RWPE2 (cell line): Measurements from ENCODE around the gene HMGXB3.

Source experiments
- ATAC-seq: fragments of 200-7000 bp; cut with Tn5 transposase; 3 replicates; pipeline ENCODE4 v1.9.1; 2021; ENCODE audit warnings: low read depth
- DNase-seq: peaks from one replicate; pipeline ENCODE4 v3.0.0-alpha.2; 2020; ENCODE audit warnings: low spot score
- H3K27ac ChIP-seq: fragments of 450-650 bp; 2 replicates; pipeline ENCODE4 v1.5.1; 2017; ENCODE audit warnings: mild to moderate bottlenecking; ENCODE audit not compliant: poor library complexity, severe bottlenecking
- H3K27me3 ChIP-seq: fragments of 250-450 bp; sonication (Bioruptor Pico); 2 replicates; pipeline ENCODE4 v1.5.1; 2021; ENCODE audit warnings: mild to moderate bottlenecking, moderate library complexity; ENCODE audit not compliant: insufficient read depth, poor library complexity, severe bottlenecking
- H3K36me3 ChIP-seq: fragments of 250-450 bp; sonication (Bioruptor Pico); 2 replicates; pipeline ENCODE4 v1.5.1; 2020; ENCODE audit warnings: low read depth, mild to moderate bottlenecking, moderate library complexity
- H3K4me1 ChIP-seq: fragments of 250-450 bp; sonication (Bioruptor Pico); 2 replicates; pipeline ENCODE4 v1.5.1; 2021; ENCODE audit warnings: mild to moderate bottlenecking, moderate library complexity; ENCODE audit not compliant: insufficient read depth, poor library complexity, severe bottlenecking
- H3K4me3 ChIP-seq: fragments of 250-450 bp; sonication (Bioruptor Pico); 2 replicates; pipeline ENCODE4 v1.5.1; 2021; ENCODE audit warnings: mild to moderate bottlenecking, moderate library complexity; ENCODE audit not compliant: severe bottlenecking
- H3K9me3 ChIP-seq: fragments of 250-450 bp; sonication (Bioruptor Pico); 2 replicates; pipeline ENCODE4 v1.5.1; 2021; ENCODE audit warnings: mild to moderate bottlenecking, moderate library complexity; ENCODE audit not compliant: severe bottlenecking
- TF ChIP-seq, protein P1 (sequence below): fragments of 450-650 bp; IDR thresholded peaks from one replicate; pipeline ENCODE4 v1.5.1; 2017; ENCODE audit warnings: mild to moderate bottlenecking, moderate library complexity; ENCODE audit not compliant: poor library complexity, severe bottlenecking

The HMGXB3 gene

DNA sequence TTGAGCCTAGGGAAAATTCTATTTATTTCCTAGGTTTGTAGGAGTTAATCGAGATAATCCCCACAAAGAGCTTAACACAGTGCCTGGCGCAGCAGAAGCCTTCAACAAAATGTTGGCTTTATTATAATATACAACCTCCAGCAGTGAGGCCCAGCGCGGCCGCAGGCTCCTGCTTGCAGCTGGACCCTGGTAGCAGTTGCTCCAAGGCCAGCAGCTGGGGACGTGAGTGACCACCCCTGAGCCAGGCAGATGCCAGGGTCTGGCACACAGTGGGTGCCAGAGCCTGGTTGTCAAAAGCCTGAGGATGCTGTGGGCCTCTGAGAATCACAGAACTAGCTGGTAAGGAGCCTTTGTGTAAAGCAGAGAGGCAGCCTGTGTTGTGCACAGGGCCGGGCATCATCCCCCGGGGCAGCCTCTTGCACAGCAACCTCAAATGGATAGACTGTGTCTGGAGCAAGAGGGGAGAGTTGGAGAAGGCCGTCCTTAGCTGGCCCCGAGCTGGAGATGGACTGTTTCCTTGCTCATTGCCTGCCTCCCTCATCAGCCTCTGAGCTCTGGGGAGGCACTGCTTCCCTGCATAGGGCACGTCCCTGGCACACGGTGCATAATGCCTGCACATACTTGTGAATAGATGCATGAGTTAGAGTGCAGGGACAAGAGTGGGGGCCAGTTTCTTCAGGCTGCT, 68.6 kb downstream of the HMGXB3 start:
- TF ChIP-seq, protein P1, sequence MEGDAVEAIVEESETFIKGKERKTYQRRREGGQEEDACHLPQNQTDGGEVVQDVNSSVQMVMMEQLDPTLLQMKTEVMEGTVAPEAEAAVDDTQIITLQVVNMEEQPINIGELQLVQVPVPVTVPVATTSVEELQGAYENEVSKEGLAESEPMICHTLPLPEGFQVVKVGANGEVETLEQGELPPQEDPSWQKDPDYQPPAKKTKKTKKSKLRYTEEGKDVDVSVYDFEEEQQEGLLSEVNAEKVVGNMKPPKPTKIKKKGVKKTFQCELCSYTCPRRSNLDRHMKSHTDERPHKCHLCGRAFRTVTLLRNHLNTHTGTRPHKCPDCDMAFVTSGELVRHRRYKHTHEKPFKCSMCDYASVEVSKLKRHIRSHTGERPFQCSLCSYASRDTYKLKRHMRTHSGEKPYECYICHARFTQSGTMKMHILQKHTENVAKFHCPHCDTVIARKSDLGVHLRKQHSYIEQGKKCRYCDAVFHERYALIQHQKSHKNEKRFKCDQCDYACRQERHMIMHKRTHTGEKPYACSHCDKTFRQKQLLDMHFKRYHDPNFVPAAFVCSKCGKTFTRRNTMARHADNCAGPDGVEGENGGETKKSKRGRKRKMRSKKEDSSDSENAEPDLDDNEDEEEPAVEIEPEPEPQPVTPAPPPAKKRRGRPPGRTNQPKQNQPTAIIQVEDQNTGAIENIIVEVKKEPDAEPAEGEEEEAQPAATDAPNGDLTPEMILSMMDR: no peak
- H3K4me3 ChIP-seq: no peak overlapping the region
- H3K36me3 ChIP-seq: no peaks in the 10 kb centered on the region
- H3K27ac ChIP-seq: no peak overlapping the region
- H3K9me3 ChIP-seq: no peaks in the 10 kb centered on the region
- DNase-seq: peak; percentile 47
- H3K4me1 ChIP-seq: peaks cover 4% of the 10 kb centered on the region
- H3K27me3 ChIP-seq: no peaks in the 10 kb centered on the region
- no peak for ATAC-seq

DNA sequence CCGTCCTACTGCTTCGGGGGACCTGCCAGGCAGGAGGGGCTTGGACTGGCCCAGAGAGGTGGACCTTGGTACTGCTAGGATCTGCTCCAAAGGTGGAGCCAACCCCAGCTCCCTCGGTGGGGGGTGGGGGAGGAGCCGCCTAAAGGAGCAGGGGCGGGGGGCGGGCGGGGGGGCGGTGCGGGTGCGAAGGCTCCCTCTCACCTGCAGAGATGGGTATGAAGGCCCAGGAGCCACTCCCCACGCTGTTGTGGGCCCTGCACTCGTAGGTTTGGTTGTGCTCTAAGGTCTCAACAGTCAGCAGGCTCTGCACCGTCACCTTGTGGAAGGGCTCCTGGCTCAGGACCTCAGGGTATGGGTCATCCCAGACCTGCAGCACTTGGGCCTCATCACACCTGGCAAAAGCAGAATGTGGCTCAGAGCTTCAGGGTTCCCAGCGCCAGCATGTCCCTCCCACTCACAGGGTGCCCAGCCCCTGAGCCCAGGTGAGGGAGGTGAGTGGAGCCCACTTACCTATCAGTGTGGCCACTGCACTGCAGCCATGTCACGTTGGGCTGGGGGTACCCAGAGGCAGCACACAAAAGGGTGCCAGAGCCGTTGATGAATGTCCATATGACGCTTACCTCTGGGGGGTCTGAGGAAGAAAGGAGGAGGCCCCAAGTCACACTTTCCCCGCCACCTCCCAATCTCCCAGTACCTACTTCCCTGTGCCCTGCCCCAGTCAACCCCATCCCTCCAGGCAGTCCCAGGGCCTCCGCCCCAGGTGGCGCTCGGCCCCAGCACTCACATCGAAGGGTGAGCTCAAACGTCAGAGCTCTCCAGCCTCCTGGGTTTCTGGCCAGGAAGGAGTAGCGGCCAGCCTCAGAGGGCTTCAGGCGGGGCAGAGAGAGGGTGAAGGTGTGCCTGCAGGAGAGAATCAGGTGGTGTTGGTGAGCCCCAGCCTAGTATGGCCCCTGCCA, 69.4 kb downstream of the HMGXB3 start:
- H3K27ac ChIP-seq: no peak overlapping the region
- H3K36me3 ChIP-seq: no peaks in the 10 kb centered on the region
- TF ChIP-seq, protein P1: no peak
- peak; percentile 51 for DNase-seq
- no peaks in the 10 kb centered on the region for H3K27me3 ChIP-seq
- no peak overlapping the region for H3K4me3 ChIP-seq
- H3K9me3 ChIP-seq: no peaks in the 10 kb centered on the region
- peaks cover 4% of the 10 kb centered on the region for H3K4me1 ChIP-seq
- no peak for ATAC-seq

DNA sequence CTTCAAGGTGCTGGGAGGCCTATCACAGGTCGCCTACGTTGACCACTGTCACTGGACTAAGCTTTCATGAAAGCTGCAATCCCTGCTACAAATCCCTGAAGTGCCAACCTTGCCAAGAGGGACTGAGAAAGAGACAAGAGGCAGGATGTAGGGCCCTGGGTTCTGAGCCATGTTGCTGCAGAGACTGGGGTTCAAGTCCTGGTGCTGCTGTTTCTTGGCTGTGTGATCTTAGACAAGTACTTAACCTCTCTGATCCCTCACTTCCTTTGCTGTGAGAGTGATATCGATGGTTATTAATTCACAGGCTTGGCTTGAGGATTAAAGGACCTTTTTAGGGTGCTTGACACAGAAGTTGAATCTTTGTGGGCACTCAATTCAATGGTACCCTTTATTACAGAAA, 70.3 kb downstream of the HMGXB3 start:
- H3K4me3 ChIP-seq: no peak overlapping the region
- DNase-seq (peak; percentile 12), ATAC-seq (no peak)
- H3K27ac ChIP-seq: no peak overlapping the region
- TF ChIP-seq, protein P1: no peak
- peaks cover 4% of the 10 kb centered on the region for H3K4me1 ChIP-seq
- H3K36me3 ChIP-seq: no peaks in the 10 kb centered on the region
- no peaks in the 10 kb centered on the region for H3K9me3 ChIP-seq
- H3K27me3 ChIP-seq: no peaks in the 10 kb centered on the region

DNA sequence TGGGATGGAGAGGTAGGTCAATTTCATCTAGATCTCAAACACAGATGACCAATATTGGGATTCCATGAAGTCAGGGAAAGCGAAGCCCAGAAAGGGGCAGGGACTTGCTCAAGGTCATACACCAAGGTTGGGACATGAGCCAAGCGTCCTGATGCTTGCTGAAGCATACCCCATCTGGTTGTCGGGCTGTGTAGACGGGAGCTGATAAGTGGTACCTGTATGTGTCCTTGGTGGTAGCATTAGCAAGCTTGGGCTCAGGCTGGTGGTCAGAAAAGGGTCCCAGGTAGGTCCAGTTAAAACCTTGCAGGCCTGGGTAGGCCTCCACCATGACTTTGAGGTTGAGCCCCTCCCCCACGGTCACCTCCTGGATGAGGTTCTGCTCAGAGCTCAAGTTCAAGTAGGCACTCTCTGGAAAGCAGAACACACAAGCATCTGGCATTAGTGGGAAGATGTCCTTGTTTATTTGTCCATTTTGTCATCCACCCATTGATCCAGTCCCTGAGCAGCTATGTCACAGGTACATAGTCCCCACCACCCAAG, 72.6 kb downstream of the HMGXB3 start:
- no peak for ATAC-seq
- Histone ChIP-seq H3K4me1 (no peaks in the 10 kb centered on the region), H3K27me3 (no peaks in the 10 kb centered on the region), H3K9me3 (no peaks in the 10 kb centered on the region), H3K27ac (no peak overlapping the region), H3K4me3 (no peak overlapping the region), H3K36me3 (no peaks in the 10 kb centered on the region)
- TF ChIP-seq, protein P1: no peak
- peak; percentile 42 for DNase-seq
